ENCODE data around the gene NAV2.

The NAV2 gene

GRCh38 chr11:20020198-20020597 lies 307.6 kb downstream of the NAV2 start:
- Histone ChIP-seq H3K4me3 (no peak overlapping the region), H3K27me3 (no peaks in the 10 kb centered on the region), H3K27ac (no peak overlapping the region), H3K36me3 (no peaks in the 10 kb centered on the region), H3K9me3 (no peaks in the 10 kb centered on the region), H3K4me1 (peaks cover 0 to 50% (median 31%) of the 10 kb centered on the region in 4 donors)
- DNase-seq: no peak
- intact Hi-C loops (cut with DNase I; ENCODE audit: low total_unique reads): no loop called here
- TF ChIP-seq, protein P1, sequence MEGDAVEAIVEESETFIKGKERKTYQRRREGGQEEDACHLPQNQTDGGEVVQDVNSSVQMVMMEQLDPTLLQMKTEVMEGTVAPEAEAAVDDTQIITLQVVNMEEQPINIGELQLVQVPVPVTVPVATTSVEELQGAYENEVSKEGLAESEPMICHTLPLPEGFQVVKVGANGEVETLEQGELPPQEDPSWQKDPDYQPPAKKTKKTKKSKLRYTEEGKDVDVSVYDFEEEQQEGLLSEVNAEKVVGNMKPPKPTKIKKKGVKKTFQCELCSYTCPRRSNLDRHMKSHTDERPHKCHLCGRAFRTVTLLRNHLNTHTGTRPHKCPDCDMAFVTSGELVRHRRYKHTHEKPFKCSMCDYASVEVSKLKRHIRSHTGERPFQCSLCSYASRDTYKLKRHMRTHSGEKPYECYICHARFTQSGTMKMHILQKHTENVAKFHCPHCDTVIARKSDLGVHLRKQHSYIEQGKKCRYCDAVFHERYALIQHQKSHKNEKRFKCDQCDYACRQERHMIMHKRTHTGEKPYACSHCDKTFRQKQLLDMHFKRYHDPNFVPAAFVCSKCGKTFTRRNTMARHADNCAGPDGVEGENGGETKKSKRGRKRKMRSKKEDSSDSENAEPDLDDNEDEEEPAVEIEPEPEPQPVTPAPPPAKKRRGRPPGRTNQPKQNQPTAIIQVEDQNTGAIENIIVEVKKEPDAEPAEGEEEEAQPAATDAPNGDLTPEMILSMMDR (IDR thresholded peaks at IDR 0.05): no peak

DNA sequence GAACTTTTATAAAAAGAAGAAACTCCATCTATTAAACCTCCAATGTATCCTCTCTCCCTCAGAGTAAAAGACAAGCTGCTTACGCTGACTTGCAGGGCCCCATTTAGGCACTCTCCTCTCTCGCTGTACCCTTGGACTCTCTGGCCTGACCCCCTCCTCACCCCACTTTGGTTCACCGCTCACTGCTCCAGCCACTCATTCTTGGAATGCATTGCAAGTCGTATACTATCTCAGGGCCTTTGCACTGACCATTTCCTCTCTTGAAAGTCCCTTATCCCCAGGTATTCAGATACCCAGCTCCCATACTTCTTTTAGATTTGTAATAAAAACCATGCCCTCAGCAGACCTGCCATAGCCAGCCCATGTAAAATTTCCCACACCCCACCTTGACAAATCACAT lies 308.1 kb downstream of the NAV2 start:
- TF ChIP-seq, protein P1 (IDR thresholded peaks at IDR 0.05): no peak
- Histone ChIP-seq H3K9me3 (no peaks in the 10 kb centered on the region), H3K27ac (no peak overlapping the region), H3K4me3 (no peak overlapping the region), H3K27me3 (no peaks in the 10 kb centered on the region), H3K36me3 (no peaks in the 10 kb centered on the region), H3K4me1 (peaks cover 0 to 50% (median 32%) of the 10 kb centered on the region in 4 donors)
- intact Hi-C loops (cut with DNase I; ENCODE audit: low total_unique reads): no loop called here
- DNase-seq: no peak

- peaks cover 0 to 55% (median 32%) of the 10 kb centered on the region in 4 donors for H3K4me1 ChIP-seq
- no peak overlapping the region for H3K27ac ChIP-seq
- no peaks in the 10 kb centered on the region for H3K9me3 ChIP-seq
- no peak overlapping the region for H3K4me3 ChIP-seq
- intact Hi-C loops (cut with DNase I; ENCODE audit: low total_unique reads): no loop called here
- DNase-seq: no peak
- TF ChIP-seq, protein P1 (IDR thresholded peaks at IDR 0.05): no peak
- no peaks in the 10 kb centered on the region for H3K27me3 ChIP-seq
- no peaks in the 10 kb centered on the region for H3K36me3 ChIP-seq
Measured at GRCh38 chr11:20021212-20021611, 308.6 kb downstream of the NAV2 start.

DNA sequence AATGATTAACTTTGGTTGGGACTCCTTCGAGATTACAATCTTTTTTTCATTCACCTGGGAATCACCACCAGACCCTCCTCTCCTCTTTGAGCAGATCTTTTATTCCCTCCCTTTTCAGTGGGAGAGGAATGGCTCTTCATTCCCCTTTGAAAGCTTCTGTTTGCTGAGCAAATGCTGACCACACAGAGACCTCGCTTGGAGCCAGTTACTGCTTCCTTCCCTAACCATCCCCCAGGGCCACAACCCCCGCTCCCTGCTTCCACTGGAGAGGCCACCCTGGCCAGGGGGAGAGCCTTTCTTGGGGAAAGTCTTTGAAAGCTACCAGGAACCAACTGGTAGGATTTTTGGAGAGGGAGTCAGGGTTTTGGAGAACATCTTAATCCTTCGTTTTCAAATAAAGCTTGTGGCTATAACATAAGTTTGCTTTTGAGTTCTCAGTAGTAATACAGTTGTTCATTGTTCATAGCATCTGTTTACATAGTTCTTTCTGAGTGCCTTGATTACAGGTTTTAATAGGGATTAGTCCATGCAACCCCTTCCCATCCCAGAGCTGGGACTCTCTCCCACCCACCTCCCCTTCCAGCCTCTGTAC lies 309.2 kb downstream of the NAV2 start:
- intact Hi-C loops (cut with DNase I; ENCODE audit: low total_unique reads): no loop called here
- TF ChIP-seq, protein P1 (IDR thresholded peaks at IDR 0.05): no peak
- Histone ChIP-seq H3K9me3 (no peaks in the 10 kb centered on the region), H3K4me3 (peak overlapping the region in 1 of 2 donors; percentile 31), H3K27me3 (no peaks in the 10 kb centered on the region), H3K27ac (no peak overlapping the region), H3K36me3 (no peaks in the 10 kb centered on the region), H3K4me1 (peaks cover 0 to 61% (median 32%) of the 10 kb centered on the region in 4 donors)
- DNase-seq: no peak

DNA sequence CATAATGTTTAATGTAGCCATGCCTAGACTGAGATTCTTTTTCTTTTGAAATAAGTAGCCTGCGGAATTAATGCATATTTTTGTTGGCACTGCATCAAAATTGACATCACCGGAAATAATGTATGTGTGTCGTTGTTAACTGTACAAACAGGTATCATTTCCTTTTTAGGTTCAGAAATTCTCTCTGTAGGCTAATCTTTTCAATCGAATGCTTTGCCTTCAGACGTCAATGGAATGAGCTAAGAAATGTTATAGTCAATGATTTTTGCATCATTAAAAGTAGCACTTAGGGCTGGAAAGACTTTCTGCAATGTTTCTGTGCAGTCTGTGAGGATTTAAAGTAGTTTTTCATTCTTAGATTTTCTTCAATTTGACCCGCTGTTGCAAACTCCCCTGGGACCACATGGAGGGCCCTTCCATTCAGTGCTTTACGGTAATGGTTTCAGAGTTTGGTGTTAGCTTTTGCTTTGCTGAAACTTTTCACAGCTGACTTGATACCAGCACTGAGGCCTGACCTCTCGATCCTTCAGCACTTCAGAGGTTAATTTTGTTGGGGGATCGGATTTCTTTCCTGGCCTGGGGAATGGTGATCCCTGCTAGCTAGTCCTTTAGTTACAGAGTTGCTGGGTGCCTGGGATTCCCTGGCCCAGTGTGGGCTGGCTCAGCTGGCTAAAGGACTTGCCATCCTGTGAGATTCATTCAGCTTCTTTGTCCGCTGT lies 309.9 kb downstream of the NAV2 start:
- Histone ChIP-seq H3K27ac (peak overlapping the region in 1 of 2 donors; percentile 37), H3K4me3 (peak overlapping the region; percentile 24 to 31)

More for the DNA sequence above, 309.9 kb downstream of the NAV2 start:
- no peak for DNase-seq
- intact Hi-C loops (cut with DNase I; ENCODE audit: low total_unique reads): no loop called here
- H3K27me3 ChIP-seq: no peaks in the 10 kb centered on the region
- TF ChIP-seq, protein P1 (IDR thresholded peaks at IDR 0.05): no peak
- H3K36me3 ChIP-seq: no peaks in the 10 kb centered on the region
- H3K9me3 ChIP-seq: no peaks in the 10 kb centered on the region
- peaks cover 0 to 68% (median 34%) of the 10 kb centered on the region in 4 donors for H3K4me1 ChIP-seq
